Thyroid gland (tissue), 4 donors: ENCODE results near the gene GCNT1.

ENCODE experiments used
- POLR2A ChIP-seq, 2 donors: fragments of 450-650 bp; IDR thresholded peaks; one replicate each; pipeline ENCODE4 v1.6.1; 2017; ENCODE audit warnings: antibody characterized with exemption in 2 of 2, mild to moderate bottlenecking in 2 of 2, moderate library complexity in 1 of 2
- TF ChIP-seq, protein P1 (sequence below), 6 experiments: fragments of 200-600 bp in 3 of 6; fragments of 450-650 bp in 3 of 6; sonication (generic) in 3 of 6; IDR thresholded peaks; one replicate each; pipeline ENCODE4 v1.5.1; 2016 to 2019; ENCODE audit warnings: antibody characterized with exemption in 6 of 6, mild to moderate bottlenecking in 2 of 6, inconsistent platforms in 1 of 6, moderate library complexity in 1 of 6

DNA sequence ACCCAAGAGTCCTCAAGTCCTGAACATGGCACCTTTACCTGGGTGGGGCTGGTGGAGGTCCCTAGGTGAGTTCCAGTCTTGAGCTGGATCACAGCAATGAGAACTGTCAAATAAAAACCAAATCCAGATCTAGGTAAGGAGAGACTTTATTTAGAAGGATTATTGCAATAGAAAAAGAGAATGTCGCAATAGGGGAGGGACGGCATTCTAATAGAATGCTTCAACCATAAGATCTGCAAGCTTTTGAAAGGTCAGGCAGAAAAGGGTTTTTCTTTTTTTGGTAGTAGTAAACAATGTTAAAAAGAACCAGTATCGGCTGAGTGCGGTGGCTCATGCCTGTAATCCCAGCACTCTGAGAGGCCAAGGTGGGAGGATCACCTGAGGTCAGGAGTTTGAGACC is 5.2 kb upstream of the GCNT1 start:
- TF ChIP-seq POLR2A (IDR thresholded peaks at IDR 0.05): no peak
- TF ChIP-seq, protein P1, sequence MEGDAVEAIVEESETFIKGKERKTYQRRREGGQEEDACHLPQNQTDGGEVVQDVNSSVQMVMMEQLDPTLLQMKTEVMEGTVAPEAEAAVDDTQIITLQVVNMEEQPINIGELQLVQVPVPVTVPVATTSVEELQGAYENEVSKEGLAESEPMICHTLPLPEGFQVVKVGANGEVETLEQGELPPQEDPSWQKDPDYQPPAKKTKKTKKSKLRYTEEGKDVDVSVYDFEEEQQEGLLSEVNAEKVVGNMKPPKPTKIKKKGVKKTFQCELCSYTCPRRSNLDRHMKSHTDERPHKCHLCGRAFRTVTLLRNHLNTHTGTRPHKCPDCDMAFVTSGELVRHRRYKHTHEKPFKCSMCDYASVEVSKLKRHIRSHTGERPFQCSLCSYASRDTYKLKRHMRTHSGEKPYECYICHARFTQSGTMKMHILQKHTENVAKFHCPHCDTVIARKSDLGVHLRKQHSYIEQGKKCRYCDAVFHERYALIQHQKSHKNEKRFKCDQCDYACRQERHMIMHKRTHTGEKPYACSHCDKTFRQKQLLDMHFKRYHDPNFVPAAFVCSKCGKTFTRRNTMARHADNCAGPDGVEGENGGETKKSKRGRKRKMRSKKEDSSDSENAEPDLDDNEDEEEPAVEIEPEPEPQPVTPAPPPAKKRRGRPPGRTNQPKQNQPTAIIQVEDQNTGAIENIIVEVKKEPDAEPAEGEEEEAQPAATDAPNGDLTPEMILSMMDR (IDR thresholded peaks at IDR 0.05): no peak
